VCaP (cell line): ENCODE data around the gene TMEM250.

Experiments used
- H3K27ac ChIP-seq: fragments of 450-650 bp; 2 replicates; pipeline ENCODE4 v1.5.1; 2017
- TF ChIP-seq, protein P1 (sequence below): fragments of 450-650 bp; conservative IDR thresholded peaks from 2 replicates; pipeline ENCODE4 v1.5.1; 2017; ENCODE audit warnings: mild to moderate bottlenecking, moderate library complexity

The TMEM250 gene

DNA sequence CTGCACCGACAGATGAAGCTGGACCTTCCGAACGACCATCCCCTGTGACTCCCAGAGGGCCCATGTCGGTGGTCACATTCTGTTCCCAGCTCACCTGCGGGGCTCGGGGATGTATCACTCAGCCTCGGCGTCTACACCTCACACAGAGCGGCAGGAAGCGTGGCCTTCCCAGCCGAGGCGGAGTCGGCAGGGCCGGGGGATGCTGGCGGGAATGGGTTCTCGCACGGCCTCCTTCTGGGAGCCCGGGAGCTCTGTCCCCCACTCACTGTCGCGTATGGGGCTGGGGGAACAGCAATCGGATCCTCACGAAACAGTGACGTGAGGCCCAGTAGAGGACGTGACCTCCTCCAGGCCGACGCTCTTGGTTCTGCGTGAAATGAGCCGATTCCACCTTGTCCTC is 44.0 kb downstream of the TMEM250 start:
- no peak overlapping the region for H3K27ac ChIP-seq

More for the DNA sequence above, 44.0 kb downstream of the TMEM250 start:
- TF ChIP-seq, protein P1, sequence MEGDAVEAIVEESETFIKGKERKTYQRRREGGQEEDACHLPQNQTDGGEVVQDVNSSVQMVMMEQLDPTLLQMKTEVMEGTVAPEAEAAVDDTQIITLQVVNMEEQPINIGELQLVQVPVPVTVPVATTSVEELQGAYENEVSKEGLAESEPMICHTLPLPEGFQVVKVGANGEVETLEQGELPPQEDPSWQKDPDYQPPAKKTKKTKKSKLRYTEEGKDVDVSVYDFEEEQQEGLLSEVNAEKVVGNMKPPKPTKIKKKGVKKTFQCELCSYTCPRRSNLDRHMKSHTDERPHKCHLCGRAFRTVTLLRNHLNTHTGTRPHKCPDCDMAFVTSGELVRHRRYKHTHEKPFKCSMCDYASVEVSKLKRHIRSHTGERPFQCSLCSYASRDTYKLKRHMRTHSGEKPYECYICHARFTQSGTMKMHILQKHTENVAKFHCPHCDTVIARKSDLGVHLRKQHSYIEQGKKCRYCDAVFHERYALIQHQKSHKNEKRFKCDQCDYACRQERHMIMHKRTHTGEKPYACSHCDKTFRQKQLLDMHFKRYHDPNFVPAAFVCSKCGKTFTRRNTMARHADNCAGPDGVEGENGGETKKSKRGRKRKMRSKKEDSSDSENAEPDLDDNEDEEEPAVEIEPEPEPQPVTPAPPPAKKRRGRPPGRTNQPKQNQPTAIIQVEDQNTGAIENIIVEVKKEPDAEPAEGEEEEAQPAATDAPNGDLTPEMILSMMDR = no peak
